ENCODE results near the gene TRAF1. TPM values are rescaled to one million over a fixed set of nuclear protein-coding genes. Genes with fewer than 3 reads are reported as not detected.
A peak's percentile ranks its signal among the peaks of the same experiment; 100 is the strongest.

Gene TRAF1
- total and polyA plus RNA-seq, 2 of the 13 experiments (the other 11 are each of a cell fraction or from before 2014, with no cell fraction given) = 0.44 to 1.0 TPM

DNA sequence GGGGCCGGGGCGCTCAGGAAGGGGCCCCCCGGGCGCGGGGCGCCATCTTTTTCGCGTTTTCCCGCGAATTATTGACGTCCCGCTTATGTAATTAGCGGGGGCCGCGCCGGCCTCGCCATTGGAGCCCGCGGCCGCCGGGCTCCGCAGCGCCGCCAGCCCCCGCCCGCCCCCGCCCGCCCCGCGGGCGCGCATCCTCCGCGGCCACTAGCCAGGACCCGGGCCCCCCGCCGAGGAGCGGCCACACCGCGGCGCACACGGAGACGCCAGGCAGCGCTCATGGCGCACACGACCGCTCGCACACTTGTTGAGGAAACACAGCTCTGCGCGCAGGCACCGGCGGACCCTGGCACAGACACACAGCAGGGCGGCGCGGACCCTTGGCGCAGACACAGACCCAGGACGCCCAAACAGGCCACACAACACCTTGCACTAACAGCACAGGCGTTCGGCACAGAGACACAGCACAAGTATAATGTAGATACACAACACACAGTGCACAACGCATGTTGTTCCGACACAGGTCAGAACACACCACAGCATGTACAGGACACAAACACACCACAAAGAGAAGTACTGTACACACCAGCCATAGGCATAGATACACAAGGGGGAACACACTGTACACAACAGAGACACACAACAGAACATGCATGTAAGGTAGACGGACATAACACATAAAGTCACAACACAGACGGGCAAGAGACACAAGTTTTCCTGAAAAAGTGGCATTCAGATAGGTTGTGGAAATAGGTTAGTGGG, 49.1 kb downstream of the TRAF1 start (continued):
- TF ChIP-seq ZBTB20 (CRISPR knock-in tag; IDR thresholded peaks at IDR 0.05; ENCODE audit: borderline replicate concordance, low read depth) (peak; percentile 62; the same call in 1 of the 2 replicates), POGZ (CRISPR knock-in tag; IDR thresholded peaks at IDR 0.05) (peak; percentile 35; the same call in 1 of the 2 replicates), ZZZ3 (CRISPR knock-in tag; IDR thresholded peaks at IDR 0.05; ENCODE audit: borderline replicate concordance) (no peak), TBP (CRISPR knock-in tag; IDR thresholded peaks at IDR 0.05) (no peak), ZSCAN9 (CRISPR knock-in tag; IDR thresholded peaks at IDR 0.05; ENCODE audit: borderline replicate concordance) (no peak), NCOA2 (CRISPR knock-in tag; IDR thresholded peaks at IDR 0.05) (no peak), ZNF556 (CRISPR knock-in tag; IDR thresholded peaks at IDR 0.05; ENCODE audit: borderline replicate concordance) (no peak), ZNF124 (CRISPR knock-in tag; IDR thresholded peaks at IDR 0.05) (no peak), ARID2 (CRISPR knock-in tag; IDR thresholded peaks at IDR 0.05; ENCODE audit: borderline replicate concordance) (no peak), ZNF256 (CRISPR knock-in tag; conservative IDR thresholded peaks at IDR 0.05) (no peak), ZNF260 (CRISPR knock-in tag; IDR thresholded peaks at IDR 0.05; ENCODE audit: borderline replicate concordance, low read depth) (no peak), EEA1 (CRISPR knock-in tag; IDR thresholded peaks at IDR 0.05; ENCODE audit: borderline replicate concordance) (peak; percentile 11; the same call in 1 of the 2 replicates), MAFF (IDR thresholded peaks at IDR 0.05; ENCODE audit: low read depth, low read length) (no peak), MIXL1 (CRISPR knock-in tag; IDR thresholded peaks at IDR 0.05) (no peak), ZNF382 (CRISPR knock-in tag; IDR thresholded peaks at IDR 0.05; ENCODE audit: borderline replicate concordance) (no peak)
- TF ChIP-seq, protein P1, sequence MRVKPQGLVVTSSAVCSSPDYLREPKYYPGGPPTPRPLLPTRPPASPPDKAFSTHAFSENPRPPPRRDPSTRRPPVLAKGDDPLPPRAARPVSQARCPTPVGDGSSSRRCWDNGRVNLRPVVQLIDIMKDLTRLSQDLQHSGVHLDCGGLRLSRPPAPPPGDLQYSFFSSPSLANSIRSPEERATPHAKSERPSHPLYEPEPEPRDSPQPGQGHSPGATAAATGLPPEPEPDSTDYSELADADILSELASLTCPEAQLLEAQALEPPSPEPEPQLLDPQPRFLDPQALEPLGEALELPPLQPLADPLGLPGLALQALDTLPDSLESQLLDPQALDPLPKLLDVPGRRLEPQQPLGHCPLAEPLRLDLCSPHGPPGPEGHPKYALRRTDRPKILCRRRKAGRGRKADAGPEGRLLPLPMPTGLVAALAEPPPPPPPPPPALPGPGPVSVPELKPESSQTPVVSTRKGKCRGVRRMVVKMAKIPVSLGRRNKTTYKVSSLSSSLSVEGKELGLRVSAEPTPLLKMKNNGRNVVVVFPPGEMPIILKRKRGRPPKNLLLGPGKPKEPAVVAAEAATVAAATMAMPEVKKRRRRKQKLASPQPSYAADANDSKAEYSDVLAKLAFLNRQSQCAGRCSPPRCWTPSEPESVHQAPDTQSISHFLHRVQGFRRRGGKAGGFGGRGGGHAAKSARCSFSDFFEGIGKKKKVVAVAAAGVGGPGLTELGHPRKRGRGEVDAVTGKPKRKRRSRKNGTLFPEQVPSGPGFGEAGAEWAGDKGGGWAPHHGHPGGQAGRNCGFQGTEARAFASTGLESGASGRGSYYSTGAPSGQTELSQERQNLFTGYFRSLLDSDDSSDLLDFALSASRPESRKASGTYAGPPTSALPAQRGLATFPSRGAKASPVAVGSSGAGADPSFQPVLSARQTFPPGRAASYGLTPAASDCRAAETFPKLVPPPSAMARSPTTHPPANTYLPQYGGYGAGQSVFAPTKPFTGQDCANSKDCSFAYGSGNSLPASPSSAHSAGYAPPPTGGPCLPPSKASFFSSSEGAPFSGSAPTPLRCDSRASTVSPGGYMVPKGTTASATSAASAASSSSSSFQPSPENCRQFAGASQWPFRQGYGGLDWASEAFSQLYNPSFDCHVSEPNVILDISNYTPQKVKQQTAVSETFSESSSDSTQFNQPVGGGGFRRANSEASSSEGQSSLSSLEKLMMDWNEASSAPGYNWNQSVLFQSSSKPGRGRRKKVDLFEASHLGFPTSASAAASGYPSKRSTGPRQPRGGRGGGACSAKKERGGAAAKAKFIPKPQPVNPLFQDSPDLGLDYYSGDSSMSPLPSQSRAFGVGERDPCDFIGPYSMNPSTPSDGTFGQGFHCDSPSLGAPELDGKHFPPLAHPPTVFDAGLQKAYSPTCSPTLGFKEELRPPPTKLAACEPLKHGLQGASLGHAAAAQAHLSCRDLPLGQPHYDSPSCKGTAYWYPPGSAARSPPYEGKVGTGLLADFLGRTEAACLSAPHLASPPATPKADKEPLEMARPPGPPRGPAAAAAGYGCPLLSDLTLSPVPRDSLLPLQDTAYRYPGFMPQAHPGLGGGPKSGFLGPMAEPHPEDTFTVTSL (CRISPR knock-in tag; IDR thresholded peaks at IDR 0.05; ENCODE audit: borderline replicate concordance) = no peak
- TF ChIP-seq, protein P2, sequence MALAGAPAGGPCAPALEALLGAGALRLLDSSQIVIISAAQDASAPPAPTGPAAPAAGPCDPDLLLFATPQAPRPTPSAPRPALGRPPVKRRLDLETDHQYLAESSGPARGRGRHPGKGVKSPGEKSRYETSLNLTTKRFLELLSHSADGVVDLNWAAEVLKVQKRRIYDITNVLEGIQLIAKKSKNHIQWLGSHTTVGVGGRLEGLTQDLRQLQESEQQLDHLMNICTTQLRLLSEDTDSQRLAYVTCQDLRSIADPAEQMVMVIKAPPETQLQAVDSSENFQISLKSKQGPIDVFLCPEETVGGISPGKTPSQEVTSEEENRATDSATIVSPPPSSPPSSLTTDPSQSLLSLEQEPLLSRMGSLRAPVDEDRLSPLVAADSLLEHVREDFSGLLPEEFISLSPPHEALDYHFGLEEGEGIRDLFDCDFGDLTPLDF (CRISPR knock-in tag; IDR thresholded peaks at IDR 0.05) = peak; percentile 84
- TF ChIP-seq, protein P3, sequence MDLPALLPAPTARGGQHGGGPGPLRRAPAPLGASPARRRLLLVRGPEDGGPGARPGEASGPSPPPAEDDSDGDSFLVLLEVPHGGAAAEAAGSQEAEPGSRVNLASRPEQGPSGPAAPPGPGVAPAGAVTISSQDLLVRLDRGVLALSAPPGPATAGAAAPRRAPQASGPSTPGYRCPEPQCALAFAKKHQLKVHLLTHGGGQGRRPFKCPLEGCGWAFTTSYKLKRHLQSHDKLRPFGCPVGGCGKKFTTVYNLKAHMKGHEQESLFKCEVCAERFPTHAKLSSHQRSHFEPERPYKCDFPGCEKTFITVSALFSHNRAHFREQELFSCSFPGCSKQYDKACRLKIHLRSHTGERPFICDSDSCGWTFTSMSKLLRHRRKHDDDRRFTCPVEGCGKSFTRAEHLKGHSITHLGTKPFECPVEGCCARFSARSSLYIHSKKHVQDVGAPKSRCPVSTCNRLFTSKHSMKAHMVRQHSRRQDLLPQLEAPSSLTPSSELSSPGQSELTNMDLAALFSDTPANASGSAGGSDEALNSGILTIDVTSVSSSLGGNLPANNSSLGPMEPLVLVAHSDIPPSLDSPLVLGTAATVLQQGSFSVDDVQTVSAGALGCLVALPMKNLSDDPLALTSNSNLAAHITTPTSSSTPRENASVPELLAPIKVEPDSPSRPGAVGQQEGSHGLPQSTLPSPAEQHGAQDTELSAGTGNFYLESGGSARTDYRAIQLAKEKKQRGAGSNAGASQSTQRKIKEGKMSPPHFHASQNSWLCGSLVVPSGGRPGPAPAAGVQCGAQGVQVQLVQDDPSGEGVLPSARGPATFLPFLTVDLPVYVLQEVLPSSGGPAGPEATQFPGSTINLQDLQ (CRISPR knock-in tag; IDR thresholded peaks at IDR 0.05) = peak; percentile 81
- TF ChIP-seq, protein P4, sequence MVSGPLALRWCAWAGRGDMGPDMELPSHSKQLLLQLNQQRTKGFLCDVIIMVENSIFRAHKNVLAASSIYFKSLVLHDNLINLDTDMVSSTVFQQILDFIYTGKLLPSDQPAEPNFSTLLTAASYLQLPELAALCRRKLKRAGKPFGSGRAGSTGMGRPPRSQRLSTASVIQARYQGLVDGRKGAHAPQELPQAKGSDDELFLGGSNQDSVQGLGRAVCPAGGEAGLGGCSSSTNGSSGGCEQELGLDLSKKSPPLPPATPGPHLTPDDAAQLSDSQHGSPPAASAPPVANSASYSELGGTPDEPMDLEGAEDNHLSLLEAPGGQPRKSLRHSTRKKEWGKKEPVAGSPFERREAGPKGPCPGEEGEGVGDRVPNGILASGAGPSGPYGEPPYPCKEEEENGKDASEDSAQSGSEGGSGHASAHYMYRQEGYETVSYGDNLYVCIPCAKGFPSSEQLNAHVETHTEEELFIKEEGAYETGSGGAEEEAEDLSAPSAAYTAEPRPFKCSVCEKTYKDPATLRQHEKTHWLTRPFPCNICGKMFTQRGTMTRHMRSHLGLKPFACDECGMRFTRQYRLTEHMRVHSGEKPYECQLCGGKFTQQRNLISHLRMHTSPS (CRISPR knock-in tag; IDR thresholded peaks at IDR 0.05; ENCODE audit: low read depth) = no peak

Measured in HepG2 (cell line).